ENCODE results near the gene LPCAT1. TPM values are rescaled to one million over a fixed set of nuclear protein-coding genes. Genes with fewer than 3 reads are reported as not detected.

LPCAT1 gene
- total RNA-seq, 1 donor from 2014 or later, result 11.0 TPM

DNA sequence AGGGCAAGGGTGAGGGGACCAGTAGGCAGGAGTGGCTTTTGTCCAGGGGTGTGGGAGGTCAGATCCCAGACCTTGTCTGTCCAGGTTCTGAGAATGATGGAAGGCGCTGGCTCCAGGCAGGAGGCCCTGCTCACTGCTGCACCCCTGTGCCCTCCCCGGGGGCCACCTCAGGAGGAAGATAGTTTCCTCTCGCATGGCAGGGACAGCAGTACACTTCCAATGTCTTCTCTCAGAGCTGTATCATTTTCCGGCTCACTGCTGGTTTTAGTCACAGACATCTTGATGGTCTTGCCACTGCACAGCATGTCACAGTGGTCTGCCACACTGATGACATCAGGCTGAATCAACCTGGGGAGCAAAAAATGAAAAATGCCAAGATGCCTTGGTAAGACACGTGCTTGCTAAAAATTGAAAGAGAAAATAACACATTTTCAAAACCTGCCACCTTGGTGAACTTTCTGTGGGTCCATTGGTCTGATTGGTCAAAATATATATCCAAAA is 75.2 kb downstream of the LPCAT1 start:
- no peak overlapping the region for H3K27ac ChIP-seq (replicated peaks)
- DNase-seq, result no peak
- H3K9me3 ChIP-seq (replicated peaks), result peaks cover 14% of the 10 kb centered on the region
- H3K4me1 ChIP-seq, result peaks cover 18% of the 10 kb centered on the region
- intact Hi-C loops (cut with micrococcal nuclease), result no loop called here
- H3K27me3 ChIP-seq (ENCODE audit: low read depth), result peaks cover 80% of the 10 kb centered on the region
- no peak overlapping the region for H3K4me3 ChIP-seq
- TF ChIP-seq, protein P1, sequence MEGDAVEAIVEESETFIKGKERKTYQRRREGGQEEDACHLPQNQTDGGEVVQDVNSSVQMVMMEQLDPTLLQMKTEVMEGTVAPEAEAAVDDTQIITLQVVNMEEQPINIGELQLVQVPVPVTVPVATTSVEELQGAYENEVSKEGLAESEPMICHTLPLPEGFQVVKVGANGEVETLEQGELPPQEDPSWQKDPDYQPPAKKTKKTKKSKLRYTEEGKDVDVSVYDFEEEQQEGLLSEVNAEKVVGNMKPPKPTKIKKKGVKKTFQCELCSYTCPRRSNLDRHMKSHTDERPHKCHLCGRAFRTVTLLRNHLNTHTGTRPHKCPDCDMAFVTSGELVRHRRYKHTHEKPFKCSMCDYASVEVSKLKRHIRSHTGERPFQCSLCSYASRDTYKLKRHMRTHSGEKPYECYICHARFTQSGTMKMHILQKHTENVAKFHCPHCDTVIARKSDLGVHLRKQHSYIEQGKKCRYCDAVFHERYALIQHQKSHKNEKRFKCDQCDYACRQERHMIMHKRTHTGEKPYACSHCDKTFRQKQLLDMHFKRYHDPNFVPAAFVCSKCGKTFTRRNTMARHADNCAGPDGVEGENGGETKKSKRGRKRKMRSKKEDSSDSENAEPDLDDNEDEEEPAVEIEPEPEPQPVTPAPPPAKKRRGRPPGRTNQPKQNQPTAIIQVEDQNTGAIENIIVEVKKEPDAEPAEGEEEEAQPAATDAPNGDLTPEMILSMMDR (IDR thresholded peaks at IDR 0.05; ENCODE audit: borderline replicate concordance), result no peak
- H3K36me3 ChIP-seq, result no peaks in the 10 kb centered on the region

- TF ChIP-seq, protein P1 (IDR thresholded peaks at IDR 0.05; ENCODE audit: borderline replicate concordance), result no peak
- peaks cover 18% of the 10 kb centered on the region for H3K4me1 ChIP-seq
- peaks cover 85% of the 10 kb centered on the region for H3K27me3 ChIP-seq (ENCODE audit: low read depth)
- H3K36me3 ChIP-seq, result no peaks in the 10 kb centered on the region
- DNase-seq, result no peak
- intact Hi-C loops (cut with micrococcal nuclease), result no loop called here
- no peak overlapping the region for H3K4me3 ChIP-seq
- no peak overlapping the region for H3K27ac ChIP-seq (replicated peaks)
- peaks cover 6% of the 10 kb centered on the region for H3K9me3 ChIP-seq (replicated peaks)
Measured at GRCh38 chr5:1447671-1448361, 75.9 kb downstream of the LPCAT1 start.

GRCh38 chr5:1446602-1447343 is 77.0 kb downstream of the LPCAT1 start:
- peaks cover 18% of the 10 kb centered on the region for H3K4me1 ChIP-seq
- intact Hi-C loops (cut with micrococcal nuclease), result no loop called here
- no peaks in the 10 kb centered on the region for H3K9me3 ChIP-seq (replicated peaks)
- no peak for DNase-seq
- H3K27ac ChIP-seq (replicated peaks), result no peak overlapping the region
- peaks cover 95% of the 10 kb centered on the region for H3K27me3 ChIP-seq (ENCODE audit: low read depth)
- no peaks in the 10 kb centered on the region for H3K36me3 ChIP-seq
- H3K4me3 ChIP-seq, result no peak overlapping the region
- TF ChIP-seq, protein P1 (IDR thresholded peaks at IDR 0.05; ENCODE audit: borderline replicate concordance), result no peak

DNA sequence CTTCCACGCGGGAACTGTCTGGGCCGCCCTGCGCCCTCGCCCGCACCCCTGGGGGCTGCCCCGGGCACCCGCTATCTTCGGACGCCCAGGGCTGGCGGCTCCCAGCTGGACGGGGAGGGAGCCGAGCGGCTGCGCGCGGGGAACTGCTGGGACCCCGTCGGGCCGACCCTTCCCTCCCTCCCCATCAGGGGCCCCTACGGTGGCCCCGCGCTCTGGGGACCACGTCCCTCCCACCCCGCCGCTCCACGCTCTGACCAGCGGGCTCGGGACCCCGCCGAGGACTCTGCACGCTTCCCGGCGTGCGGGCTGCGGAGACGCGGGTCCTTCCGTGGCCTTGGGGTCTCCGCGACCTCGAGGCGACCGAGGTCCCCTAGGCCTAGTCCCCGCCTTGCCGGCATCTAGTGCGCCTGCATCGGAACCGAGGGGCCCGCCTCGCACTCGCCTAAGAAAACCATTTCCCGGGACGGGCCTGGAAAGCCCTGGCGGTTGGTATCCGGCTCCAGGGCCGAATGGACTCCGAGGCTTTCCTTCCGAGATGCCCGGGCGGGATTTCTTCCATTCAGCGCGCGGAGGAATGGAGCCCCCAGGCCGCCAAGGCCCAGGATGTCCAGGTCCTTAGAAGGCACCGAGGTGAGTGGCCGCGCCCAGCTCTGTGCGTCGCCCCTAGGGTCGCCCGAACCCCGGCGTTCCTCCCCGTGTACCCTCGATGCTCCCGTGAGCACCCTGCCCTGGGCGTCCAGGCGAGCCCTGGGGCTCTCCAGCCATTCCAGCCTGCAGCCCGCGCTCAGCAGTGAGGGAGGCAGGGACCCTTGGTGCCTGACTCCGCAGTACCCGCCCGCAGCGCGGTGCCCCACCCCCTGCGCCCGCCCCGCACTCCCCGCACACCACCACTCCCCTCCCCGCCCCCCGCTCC is 77.8 kb downstream of the LPCAT1 start:
- H3K36me3 ChIP-seq, result no peaks in the 10 kb centered on the region
- no peak overlapping the region for H3K27ac ChIP-seq (replicated peaks)
- TF ChIP-seq, protein P1 (IDR thresholded peaks at IDR 0.05; ENCODE audit: borderline replicate concordance), result no peak
- intact Hi-C loops (cut with micrococcal nuclease), result no loop called here
- peaks cover 100% of the 10 kb centered on the region for H3K27me3 ChIP-seq (ENCODE audit: low read depth)
- H3K4me1 ChIP-seq, result peaks cover 18% of the 10 kb centered on the region
- DNase-seq, result no peak
- no peaks in the 10 kb centered on the region for H3K9me3 ChIP-seq (replicated peaks)
- peak overlapping the region; percentile 44 for H3K4me3 ChIP-seq

- H3K4me1 ChIP-seq, result peaks cover 18% of the 10 kb centered on the region
- H3K27me3 ChIP-seq (ENCODE audit: low read depth), result peaks cover 100% of the 10 kb centered on the region
- peaks cover 5% of the 10 kb centered on the region for H3K9me3 ChIP-seq (replicated peaks)
- no peaks in the 10 kb centered on the region for H3K36me3 ChIP-seq
- H3K27ac ChIP-seq (replicated peaks), result no peak within 1 kb of the TSS
- TF ChIP-seq, protein P1 (IDR thresholded peaks at IDR 0.05; ENCODE audit: borderline replicate concordance), result no peak
- intact Hi-C loops (cut with micrococcal nuclease), result no loop called here
- H3K4me3 ChIP-seq, result peak within 1 kb of the TSS; percentile 44
- peak; percentile 29 for DNase-seq
Measured at GRCh38 chr5:1445313-1445688, 78.5 kb downstream of the LPCAT1 start, which contains the start of gene SLC6A3. SLC6A3 (minus strand) TSS chr5:1445440; CDS start chr5:1443197, 2,243 bp downstream.
